GM12878 (cell line): ENCODE data around the gene COQ9. TPM values are rescaled to one million over a fixed set of nuclear protein-coding genes. Genes with fewer than 3 reads are reported as not detected.

ENCODE experiments used
- ATAC-seq: fragments of 200-7000 bp; cut with Tn5 transposase; 3 replicates; pipeline ENCODE4 v1.9.1; 2020; ENCODE audit warnings: mild to moderate bottlenecking, moderate library complexity
- BruUV-seq: library from RNA; stranded (reverse); fragments of 400-500 nt; replicated peaks from 2 replicates; lab custom pipeline; 2021; lab: Mats Ljungman, UMichigan
- CTCF ChIA-PET: fragments of 300-600 bp; sonication (Branson Sonifier 250); formaldehyde crosslinking; extraction: SDS; loops from one replicate; lab custom pipeline; 2021; ENCODE audit warnings: inconsistent platforms; lab: Yijun Ruan, JAX
- POLR2A ChIA-PET: fragments of 350-600 bp; formaldehyde crosslinking; extraction: SDS; loops from one replicate; lab custom pipeline; 2021; ENCODE audit warnings: inconsistent platforms; lab: Charles Lee
- RAD21 ChIA-PET: fragments of 300-600 bp; sonication (Branson Sonifier 250); formaldehyde crosslinking; loops from one replicate; lab custom pipeline; 2023; ENCODE audit warnings: antibody characterized with exemption; ENCODE audit not compliant: unreplicated experiment; lab: Charles Lee
- SMC1A ChIA-PET: fragments of 300-600 bp; sonication (Branson Sonifier 250); formaldehyde crosslinking; loops from one replicate; lab custom pipeline; 2023; ENCODE audit not compliant: unreplicated experiment, uncharacterized antibody; lab: Charles Lee
- DNase-seq: peaks from one replicate; pipeline ENCODE4 v3.0.0-alpha.2; 2011; ENCODE audit warnings: low read depth, low spot score
- FAIRE-seq: peaks from 3 replicates; lab custom pipeline; 2011; peaks lifted over from hg19 to GRCh38; lab: Jason Lieb, UNC
- H2AFZ ChIP-seq: 2 replicates; pipeline ENCODE4 v1.6.0; 2011; ENCODE audit warnings: low read depth, low read length, control low read depth; ENCODE audit not compliant: control insufficient read depth
- H3K27ac ChIP-seq: 2 replicates; pipeline ENCODE4 v1.5.1; 2011; ENCODE audit warnings: control low read depth; ENCODE audit not compliant: control insufficient read depth, insufficient read depth
- H3K27me3 ChIP-seq, 2 experiments: replicated peaks in 1 of 2; 2 replicates each; pipeline versions ENCODE4 v1.6.0 to v1.6.1; 2011; ENCODE audit warnings: low read length in 1 of 2; ENCODE audit not compliant: control insufficient read depth in 2 of 2, insufficient read depth in 2 of 2
- H3K36me3 ChIP-seq, 2 experiments: 2 replicates each; pipeline ENCODE4 v1.5.1; 2011; ENCODE audit warnings: low read length in 1 of 2; ENCODE audit not compliant: control insufficient read depth in 2 of 2, insufficient read depth in 2 of 2
- H3K4me1 ChIP-seq: 2 replicates; pipeline ENCODE4 v1.6.1; 2011; ENCODE audit warnings: mild to moderate bottlenecking, low read length, moderate library complexity, mixed read lengths; ENCODE audit not compliant: control insufficient read depth, insufficient read depth
- H3K4me2 ChIP-seq: 2 replicates; pipeline ENCODE4 v1.6.0; 2011; ENCODE audit warnings: control low read depth; ENCODE audit not compliant: control insufficient read depth, insufficient read depth
- H3K4me3 ChIP-seq: fragments of 200-600 bp; sonication (generic); 2 replicates; pipeline ENCODE4 v1.5.1; 2016
- H3K79me2 ChIP-seq: 2 replicates; pipeline ENCODE4 v1.6.0; 2011; ENCODE audit warnings: low read length; ENCODE audit not compliant: control insufficient read depth, insufficient read depth
- H3K9ac ChIP-seq: 2 replicates; pipeline ENCODE4 v1.8.0; 2011; ENCODE audit warnings: low read length, control low read depth, mixed read lengths; ENCODE audit not compliant: control insufficient read depth, insufficient read depth
- H3K9me3 ChIP-seq: replicated peaks from 3 replicates; pipeline ENCODE4 v1.5.1; 2011; ENCODE audit warnings: mild to moderate bottlenecking, low read length; ENCODE audit not compliant: control insufficient read depth, insufficient read depth
- H4K20me1 ChIP-seq: 2 replicates; pipeline ENCODE4 v1.6.0; 2011; ENCODE audit not compliant: control insufficient read depth, insufficient read depth
- EP300 ChIP-seq, 2 experiments: fragments of 150-350 bp in 1 of 2; IDR thresholded peaks; 2 replicates each; pipeline ENCODE4 v1.6.1; 2011 to 2012; ENCODE audit warnings: low read depth in 2 of 2, low read length in 2 of 2, borderline replicate concordance in 1 of 2, improper control_type of control experiment in 1 of 2, inconsistent platforms in 1 of 2; ENCODE audit not compliant: control insufficient read depth in 1 of 2
- MTA3 ChIP-seq: IDR thresholded peaks from 2 replicates; pipeline ENCODE4 v1.6.1; 2012; ENCODE audit warnings: low read length, inconsistent platforms, borderline replicate concordance
- NKRF ChIP-seq: fragments of 450-650 bp; conservative IDR thresholded peaks from 2 replicates; pipeline ENCODE4 v1.6.1; 2017; ENCODE audit warnings: mild to moderate bottlenecking, moderate library complexity
- WGBS: methylation state at CpG from one replicate; pipeline ENCODE4 v1.1.6; 2016; ENCODE audit warnings: low lambda C conversion rate; ENCODE audit not compliant: insufficient replicate concordance, insufficient coverage; ENCODE audit errors: missing lambda C conversion rate; 5-methylcytosine and 5-hydroxymethylcytosine counted together
- in situ Hi-C: fragments of 300-500 bp; cut with MboI; formaldehyde crosslinking; loops from 9 replicates; pipeline ENCODE4 v1.14.3; 2018; ENCODE audit warnings: mixed read lengths
- intact Hi-C: fragments of 100-400 bp; cut with micrococcal nuclease; formaldehyde crosslinking; loops from one replicate; pipeline ENCODE4 v1.14.2; 2022; ENCODE audit not compliant: unreplicated experiment
- polyA plus RNA-seq, 11 experiments: library from polyadenylated mRNA; depleted of rRNA in 4 of 11; unstranded in 6 of 11; stranded (reverse) in 5 of 11; fragments of >200 nt; fragmentation: Nextera tagmentation in 4 of 11; fragmentation: Illumina TruSeq in 1 of 11; extraction: Ambion mirVana in 4 of 11; extraction: Trizol in 1 of 11; gene quantifications; 1 replicate in 1 of 11; 2 replicates in 10 of 11; pipeline versions ENCODE4 v1.2.1 to v1.2.3, GENCODE V29; 2011 to 2016; ENCODE audit warnings: inconsistent platforms in 2 of 11, missing spikeins in 2 of 11, low read depth in 1 of 11
- total RNA-seq, 4 experiments: library from RNA; depleted of rRNA in 3 of 4; stranded (reverse); fragments of >200 nt in 3 of 4; fragmentation: Illumina TruSeq in 1 of 4; extraction: Trizol in 1 of 4; gene quantifications; 2 replicates each; pipeline versions ENCODE4 v1.2.1 to v1.2.3, GENCODE V29; 2013 to 2021
- TF ChIP-seq, protein P1 (sequence below): fragments of 450-650 bp; formaldehyde crosslinking; IDR thresholded peaks from 2 replicates; pipeline ENCODE4 v1.4.0; 2020; ENCODE audit warnings: mild to moderate bottlenecking, moderate library complexity

Gene COQ9
- total and polyA plus RNA-seq, 10 of the 15 experiments (the other 5 are each of a cell fraction or from before 2014, with no cell fraction given), result 24.1 to 79.7 (median 50.1) TPM

GRCh38 chr16:57472665-57473060 is 25.4 kb downstream of the COQ9 start:
- Histone ChIP-seq H4K20me1 (no peaks in the 10 kb centered on the region), H3K36me3 (peaks cover 21 to 31% of the 10 kb centered on the region in 2 experiments), H3K79me2 (no peaks in the 10 kb centered on the region), H2AFZ (no peak overlapping the region), H3K27ac (no peak overlapping the region)
- no peak for ATAC-seq
- no peak for TF ChIP-seq EP300 (IDR thresholded peaks at IDR 0.05; ENCODE audit: borderline replicate concordance in 1 of 2, control insufficient read depth in 1 of 2, low read depth in 2 of 2, low read length in 2 of 2)
- TF ChIP-seq NKRF, result no peak
- TF ChIP-seq MTA3, result 0 out of 2 replicates have a peak, but pooled peaks have one; percentile 9
- TF ChIP-seq, protein P1, sequence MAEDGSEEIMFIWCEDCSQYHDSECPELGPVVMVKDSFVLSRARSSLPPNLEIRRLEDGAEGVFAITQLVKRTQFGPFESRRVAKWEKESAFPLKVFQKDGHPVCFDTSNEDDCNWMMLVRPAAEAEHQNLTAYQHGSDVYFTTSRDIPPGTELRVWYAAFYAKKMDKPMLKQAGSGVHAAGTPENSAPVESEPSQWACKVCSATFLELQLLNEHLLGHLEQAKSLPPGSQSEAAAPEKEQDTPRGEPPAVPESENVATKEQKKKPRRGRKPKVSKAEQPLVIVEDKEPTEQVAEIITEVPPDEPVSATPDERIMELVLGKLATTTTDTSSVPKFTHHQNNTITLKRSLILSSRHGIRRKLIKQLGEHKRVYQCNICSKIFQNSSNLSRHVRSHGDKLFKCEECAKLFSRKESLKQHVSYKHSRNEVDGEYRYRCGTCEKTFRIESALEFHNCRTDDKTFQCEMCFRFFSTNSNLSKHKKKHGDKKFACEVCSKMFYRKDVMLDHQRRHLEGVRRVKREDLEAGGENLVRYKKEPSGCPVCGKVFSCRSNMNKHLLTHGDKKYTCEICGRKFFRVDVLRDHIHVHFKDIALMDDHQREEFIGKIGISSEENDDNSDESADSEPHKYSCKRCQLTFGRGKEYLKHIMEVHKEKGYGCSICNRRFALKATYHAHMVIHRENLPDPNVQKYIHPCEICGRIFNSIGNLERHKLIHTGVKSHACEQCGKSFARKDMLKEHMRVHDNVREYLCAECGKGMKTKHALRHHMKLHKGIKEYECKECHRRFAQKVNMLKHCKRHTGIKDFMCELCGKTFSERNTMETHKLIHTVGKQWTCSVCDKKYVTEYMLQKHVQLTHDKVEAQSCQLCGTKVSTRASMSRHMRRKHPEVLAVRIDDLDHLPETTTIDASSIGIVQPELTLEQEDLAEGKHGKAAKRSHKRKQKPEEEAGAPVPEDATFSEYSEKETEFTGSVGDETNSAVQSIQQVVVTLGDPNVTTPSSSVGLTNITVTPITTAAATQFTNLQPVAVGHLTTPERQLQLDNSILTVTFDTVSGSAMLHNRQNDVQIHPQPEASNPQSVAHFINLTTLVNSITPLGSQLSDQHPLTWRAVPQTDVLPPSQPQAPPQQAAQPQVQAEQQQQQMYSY (CRISPR knock-in tag), result no peak
- TF ChIP-seq, all 136 proteins: peak for 1
- Histone ChIP-seq H3K4me3 (no peak overlapping the region), H3K27me3 (no peaks in the 10 kb centered on the region), H3K4me2 (no peak overlapping the region), H3K9ac (no peak overlapping the region), H3K9me3 (no peaks in the 10 kb centered on the region), H3K4me1 (peaks cover 10% of the 10 kb centered on the region)
- TSS peak; percentile 62 for BruUV-seq
- ChIA-PET CTCF (interaction anchor here (1.5 kb wide), 1 partner anchor 47 kb away, joined by 5 read pairs; no protein-coding TSS in a partner anchor), POLR2A (interaction anchor here (1.0 kb wide), 1 partner anchor 55 kb away, joined by 3 read pairs; no protein-coding TSS in a partner anchor), RAD21 (interaction anchor here (0.8 kb wide), 1 partner anchor 9 kb away, joined by 3 read pairs; no protein-coding TSS in a partner anchor), SMC1A (no interaction called here)
- in situ Hi-C loops, result no loop called here
- intact Hi-C loops, result no loop called here
- FAIRE-seq (no peak), DNase-seq (no peak)
- 61% methylated on average over 4 of the region's 4 CpGs for WGBS
